ENCODE data around the gene WFS1. TPM values are rescaled to one million over a fixed set of nuclear protein-coding genes. Genes with fewer than 3 reads are reported as not detected.

WFS1 gene
- total and polyA plus RNA-seq, 9 donors = 10.5 to 28.2 (median 23.7) TPM

- Histone ChIP-seq H3K27ac (ENCODE audit: low read length) (no peak overlapping the region), H3K27me3 (ENCODE audit: control insufficient read depth, insufficient read depth, low read length) (no peaks in the 10 kb centered on the region), H3K9me3 (replicated peaks; ENCODE audit: control insufficient read depth, low read depth, low read length) (no peaks in the 10 kb centered on the region), H3K4me1 (ENCODE audit: control insufficient read depth, insufficient read depth, low read length) (no peaks in the 10 kb centered on the region), H3K36me3 (ENCODE audit: control insufficient read depth, insufficient read depth, low read length) (peaks cover 50% of the 10 kb centered on the region), H3K4me3 (ENCODE audit: low read length) (no peak overlapping the region)
- 87% methylated on average over 23 of the region's 25 CpGs for WGBS (ENCODE audit: insufficient coverage)
- DNase-seq = no peak
These were observed 21.3 kb downstream of the WFS1 start for GRCh38 chr4:6290769-6291547.

GRCh38 chr4:6291784-6292297 is 22.2 kb downstream of the WFS1 start:
- Histone ChIP-seq H3K4me3 (ENCODE audit: low read length) (no peak overlapping the region), H3K9me3 (replicated peaks; ENCODE audit: control insufficient read depth, low read depth, low read length) (no peaks in the 10 kb centered on the region), H3K27me3 (ENCODE audit: control insufficient read depth, insufficient read depth, low read length) (no peaks in the 10 kb centered on the region), H3K27ac (ENCODE audit: low read length) (no peak overlapping the region), H3K4me1 (ENCODE audit: control insufficient read depth, insufficient read depth, low read length) (no peaks in the 10 kb centered on the region), H3K36me3 (ENCODE audit: control insufficient read depth, insufficient read depth, low read length) (peaks cover 54% of the 10 kb centered on the region)
- no peak for DNase-seq
- WGBS (ENCODE audit: insufficient coverage) = 72% methylated on average over 21 of the region's 21 CpGs

GRCh38 chr4:6292376-6293096 is 22.9 kb downstream of the WFS1 start:
- H3K27me3 ChIP-seq (ENCODE audit: control insufficient read depth, insufficient read depth, low read length) = no peaks in the 10 kb centered on the region
- H3K9me3 ChIP-seq (replicated peaks; ENCODE audit: control insufficient read depth, low read depth, low read length) = no peaks in the 10 kb centered on the region
- H3K4me1 ChIP-seq (ENCODE audit: control insufficient read depth, insufficient read depth, low read length) = no peaks in the 10 kb centered on the region
- H3K27ac ChIP-seq (ENCODE audit: low read length) = no peak overlapping the region
- H3K4me3 ChIP-seq (ENCODE audit: low read length) = no peak overlapping the region
- WGBS (ENCODE audit: insufficient coverage) = 89% methylated on average over 12 of the region's 13 CpGs
- H3K36me3 ChIP-seq (ENCODE audit: control insufficient read depth, insufficient read depth, low read length) = peaks cover 48% of the 10 kb centered on the region
- no peak for DNase-seq

- no peaks in the 10 kb centered on the region for H3K9me3 ChIP-seq (replicated peaks; ENCODE audit: control insufficient read depth, low read depth, low read length)
- peaks cover under 1% of the 10 kb centered on the region for H3K4me1 ChIP-seq (ENCODE audit: control insufficient read depth, insufficient read depth, low read length)
- no peak overlapping the region for H3K27ac ChIP-seq (ENCODE audit: low read length)
- no peak for DNase-seq
- WGBS (ENCODE audit: insufficient coverage) = 87% methylated on average over 8 of the region's 8 CpGs
- peaks cover 44% of the 10 kb centered on the region for H3K36me3 ChIP-seq (ENCODE audit: control insufficient read depth, insufficient read depth, low read length)
- no peak overlapping the region for H3K4me3 ChIP-seq (ENCODE audit: low read length)
- H3K27me3 ChIP-seq (ENCODE audit: control insufficient read depth, insufficient read depth, low read length) = no peaks in the 10 kb centered on the region
These were observed 23.4 kb downstream of the WFS1 start for GRCh38 chr4:6293097-6293445.

DNA sequence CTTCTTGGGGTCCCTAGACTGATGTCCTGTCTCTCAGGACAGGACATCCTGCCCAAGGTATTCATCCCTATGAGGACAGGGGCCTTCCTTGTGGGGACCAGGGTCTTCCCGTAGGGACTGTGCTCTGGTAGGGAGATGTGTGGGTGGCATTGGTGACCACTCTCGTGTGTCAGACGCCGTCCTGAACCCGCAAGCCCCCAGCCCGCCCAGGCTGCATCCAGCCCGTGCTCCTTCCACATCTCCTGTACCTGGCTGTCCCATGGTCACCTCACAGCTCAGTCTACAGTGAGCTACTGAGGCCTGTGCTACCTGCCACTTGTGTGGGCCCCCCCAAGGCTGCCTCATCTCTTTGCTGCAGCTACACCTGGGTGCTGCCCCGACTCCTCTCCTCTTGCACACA is 24.0 kb downstream of the WFS1 start:
- 81% methylated on average over 8 of the region's 8 CpGs for WGBS (ENCODE audit: insufficient coverage)
- H3K27me3 ChIP-seq (ENCODE audit: control insufficient read depth, insufficient read depth, low read length) = no peaks in the 10 kb centered on the region
- no peak overlapping the region for H3K4me3 ChIP-seq (ENCODE audit: low read length)
- peaks cover 6% of the 10 kb centered on the region for H3K4me1 ChIP-seq (ENCODE audit: control insufficient read depth, insufficient read depth, low read length)
- peaks cover 41% of the 10 kb centered on the region for H3K36me3 ChIP-seq (ENCODE audit: control insufficient read depth, insufficient read depth, low read length)
- DNase-seq = no peak
- no peaks in the 10 kb centered on the region for H3K9me3 ChIP-seq (replicated peaks; ENCODE audit: control insufficient read depth, low read depth, low read length)
- H3K27ac ChIP-seq (ENCODE audit: low read length) = no peak overlapping the region

- Histone ChIP-seq H3K4me1 (ENCODE audit: control insufficient read depth, insufficient read depth, low read length) (peaks cover 7% of the 10 kb centered on the region), H3K4me3 (ENCODE audit: low read length) (no peak overlapping the region), H3K36me3 (ENCODE audit: control insufficient read depth, insufficient read depth, low read length) (peaks cover 33% of the 10 kb centered on the region), H3K27me3 (ENCODE audit: control insufficient read depth, insufficient read depth, low read length) (no peaks in the 10 kb centered on the region), H3K27ac (ENCODE audit: low read length) (no peak overlapping the region), H3K9me3 (replicated peaks; ENCODE audit: control insufficient read depth, low read depth, low read length) (no peaks in the 10 kb centered on the region)
- 95% methylated on average over 22 of the region's 27 CpGs for WGBS (ENCODE audit: insufficient coverage)
- no peak for DNase-seq
These were observed 25.2 kb downstream of the WFS1 start for GRCh38 chr4:6294705-6295421.

- H3K36me3 ChIP-seq (ENCODE audit: control insufficient read depth, insufficient read depth, low read length) = peaks cover 31% of the 10 kb centered on the region
These were observed 25.8 kb downstream of the WFS1 start for GRCh38 chr4:6295495-6295894.

GRCh38 chr4:6296026-6296425 is 26.4 kb downstream of the WFS1 start:
- Histone ChIP-seq H3K27ac (ENCODE audit: low read length) (no peak overlapping the region), H3K27me3 (ENCODE audit: control insufficient read depth, insufficient read depth, low read length) (no peaks in the 10 kb centered on the region), H3K36me3 (ENCODE audit: control insufficient read depth, insufficient read depth, low read length) (peaks cover 33% of the 10 kb centered on the region), H3K4me1 (ENCODE audit: control insufficient read depth, insufficient read depth, low read length) (peaks cover 7% of the 10 kb centered on the region), H3K4me3 (ENCODE audit: low read length) (no peak overlapping the region), H3K9me3 (replicated peaks; ENCODE audit: control insufficient read depth, low read depth, low read length) (no peaks in the 10 kb centered on the region)
- WGBS (ENCODE audit: insufficient coverage) = 85% methylated on average over 9 of the region's 9 CpGs
- no peak for DNase-seq

More at GRCh38 chr4:6295495-6295894, 25.8 kb downstream of the WFS1 start:
- Histone ChIP-seq H3K27ac (ENCODE audit: low read length) (no peak overlapping the region), H3K4me1 (ENCODE audit: control insufficient read depth, insufficient read depth, low read length) (peaks cover 7% of the 10 kb centered on the region), H3K9me3 (replicated peaks; ENCODE audit: control insufficient read depth, low read depth, low read length) (no peaks in the 10 kb centered on the region), H3K4me3 (ENCODE audit: low read length) (no peak overlapping the region), H3K27me3 (ENCODE audit: control insufficient read depth, insufficient read depth, low read length) (no peaks in the 10 kb centered on the region)
- DNase-seq = no peak
- WGBS (ENCODE audit: insufficient coverage) = 92% methylated on average over 11 of the region's 14 CpGs

DNA sequence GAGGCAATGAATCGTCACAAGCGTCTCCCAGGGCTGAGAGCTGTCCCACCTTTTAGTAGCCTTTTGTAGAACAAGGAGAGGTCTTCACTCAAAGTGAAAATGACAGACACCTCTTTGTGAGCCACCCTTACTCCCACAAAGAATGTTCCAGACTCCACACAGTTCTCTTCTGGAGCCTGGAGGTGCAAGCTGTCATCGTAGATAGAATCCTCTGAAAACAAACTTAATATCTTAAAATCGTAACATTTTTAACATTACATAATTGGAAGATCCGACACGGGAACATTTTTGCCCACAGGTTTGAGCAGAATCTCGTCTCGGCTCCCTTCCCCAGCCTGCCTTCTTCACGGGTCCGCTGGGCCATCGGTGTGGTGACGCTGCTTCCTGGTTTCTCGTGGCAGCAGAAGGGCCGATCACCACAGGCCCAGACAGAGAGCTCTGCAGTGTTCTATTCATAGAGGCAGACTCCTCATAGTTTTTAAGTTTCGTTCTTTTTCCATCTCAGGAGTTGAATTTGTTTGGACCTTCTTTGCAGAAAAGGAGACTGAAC is 27.7 kb downstream of the WFS1 start:
- H3K4me1 ChIP-seq (ENCODE audit: control insufficient read depth, insufficient read depth, low read length) = peaks cover 7% of the 10 kb centered on the region
- no peak overlapping the region for H3K27ac ChIP-seq (ENCODE audit: low read length)
- 89% methylated on average over 13 of the region's 15 CpGs for WGBS (ENCODE audit: insufficient coverage)
- peaks cover 37% of the 10 kb centered on the region for H3K36me3 ChIP-seq (ENCODE audit: control insufficient read depth, insufficient read depth, low read length)
- no peak overlapping the region for H3K4me3 ChIP-seq (ENCODE audit: low read length)
- H3K27me3 ChIP-seq (ENCODE audit: control insufficient read depth, insufficient read depth, low read length) = no peaks in the 10 kb centered on the region
- H3K9me3 ChIP-seq (replicated peaks; ENCODE audit: control insufficient read depth, low read depth, low read length) = no peaks in the 10 kb centered on the region
- no peak for DNase-seq

GRCh38 chr4:6298035-6298434 is 28.4 kb downstream of the WFS1 start:
- H3K9me3 ChIP-seq (replicated peaks; ENCODE audit: control insufficient read depth, low read depth, low read length) = no peaks in the 10 kb centered on the region
- H3K4me1 ChIP-seq (ENCODE audit: control insufficient read depth, insufficient read depth, low read length) = peaks cover 7% of the 10 kb centered on the region
- 62% methylated on average over 13 of the region's 13 CpGs for WGBS (ENCODE audit: insufficient coverage)
- H3K4me3 ChIP-seq (ENCODE audit: low read length) = no peak overlapping the region
- DNase-seq = peak; percentile 33
- H3K36me3 ChIP-seq (ENCODE audit: control insufficient read depth, insufficient read depth, low read length) = peaks cover 41% of the 10 kb centered on the region
- peak overlapping the region; percentile 13 for H3K27ac ChIP-seq (ENCODE audit: low read length)
- H3K27me3 ChIP-seq (ENCODE audit: control insufficient read depth, insufficient read depth, low read length) = no peaks in the 10 kb centered on the region

Measured in muscle of leg (tissue), 11 donors.